Stimulated activated CD8-positive, alpha-beta memory T cell treated with anti-CD3 and anti-CD28 coated beads, Interleukin-12 subunit alpha, Interleukin-12 subunit beta, amount 100 ng/mL, for 24 hours (primary cell): ENCODE results near the gene CPT1C.
A peak's percentile ranks its signal among the peaks of the same experiment; 100 is the strongest.

Experiments used
- DNase-seq: peaks from one replicate; pipeline ENCODE4 v3.0.0-alpha.2; 2020; ENCODE audit errors: extremely low read depth

CPT1C gene

DNA sequence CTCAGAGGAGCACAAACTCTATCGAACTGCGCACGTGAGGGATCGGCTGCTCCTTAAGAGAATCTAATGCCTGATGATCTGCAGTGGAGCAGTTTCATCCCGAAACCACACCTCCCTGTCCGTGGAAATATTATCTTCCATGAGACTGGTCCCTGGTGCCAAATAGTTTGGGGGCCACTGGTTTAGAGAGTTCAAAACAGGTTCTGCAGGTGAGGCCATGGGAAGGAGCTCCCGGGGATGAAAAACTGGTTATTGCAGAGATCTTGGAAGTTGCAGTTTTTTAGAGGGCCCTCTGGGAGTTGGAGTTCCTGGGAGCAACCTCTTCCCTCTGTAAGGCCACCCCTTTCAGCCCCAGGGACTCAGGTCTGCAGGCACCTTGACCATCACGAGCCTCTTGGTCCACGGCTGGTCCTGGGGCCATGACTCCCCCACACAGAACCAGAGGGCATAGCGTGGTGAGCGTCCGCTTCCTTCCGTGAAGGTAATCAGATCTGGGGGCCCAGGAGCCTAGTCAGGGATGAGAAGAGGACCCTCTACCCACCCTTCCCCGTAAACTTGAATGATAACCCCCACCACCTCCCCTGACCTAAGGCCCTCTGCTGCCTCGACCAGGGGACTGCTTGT, 30.5 kb upstream of the CPT1C start:
- DNase-seq: no peak

DNA sequence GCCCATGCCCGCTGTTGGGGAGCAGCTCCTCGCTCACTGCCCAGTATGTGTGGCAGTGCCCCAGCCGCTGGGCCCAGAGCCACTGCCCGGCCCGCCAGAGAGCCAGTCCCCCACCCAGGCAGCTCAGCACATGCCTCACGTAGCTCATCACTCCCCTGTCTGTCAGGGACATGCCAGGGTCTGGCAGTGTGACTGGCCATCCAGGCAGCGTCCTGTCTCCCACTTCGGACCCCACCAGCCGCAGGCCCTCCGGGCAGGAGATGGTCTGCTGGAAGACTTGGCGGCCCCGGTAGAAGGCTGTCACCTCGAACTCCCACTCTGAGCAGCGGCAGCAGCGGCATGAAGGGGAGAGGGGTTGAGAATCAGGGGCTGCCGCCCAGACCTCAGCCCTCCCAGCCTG, 28.9 kb upstream of the CPT1C start:
- no peak for DNase-seq

GRCh38 chr19:49663224-49663623, 27.7 kb upstream of the CPT1C start:
- DNase-seq: no peak

GRCh38 chr19:49664171-49665035, 26.5 kb upstream of the CPT1C start:
- DNase-seq: peak; percentile 85

DNA sequence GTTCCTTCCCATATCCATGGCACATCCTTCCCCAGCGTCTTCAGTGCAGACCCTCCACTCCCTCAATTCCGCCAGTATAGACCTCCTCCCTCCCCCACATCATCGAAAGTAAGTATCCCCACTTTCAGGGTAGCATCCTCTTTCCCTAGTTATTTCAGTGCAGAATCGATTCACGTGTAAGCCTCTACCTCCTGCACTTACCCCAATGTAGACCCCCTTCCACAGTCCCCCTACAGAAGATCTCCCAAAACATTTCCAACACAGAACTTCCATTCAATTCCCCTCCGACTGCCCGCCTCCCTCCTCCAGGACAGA, 25.9 kb upstream of the CPT1C start:
- DNase-seq: no peak

GRCh38 chr19:49665351-49666119, 25.4 kb upstream of the CPT1C start, which contains the start of the genes BCL2L12 and IRF3:
TSS of gene BCL2L12 (plus strand) at chr19:49665933. CDS start at chr19:49666693, 760 bp downstream.
TSS of gene IRF3 (minus strand) at chr19:49665857. CDS start at chr19:49664838, 1,019 bp downstream.
- peak; percentile 99 for DNase-seq

- no peak for DNase-seq
Measured at GRCh38 chr19:49666120-49666444, 24.8 kb upstream of the CPT1C start.

- no peak for DNase-seq
Measured at GRCh38 chr19:49667473-49667872, 23.4 kb upstream of the CPT1C start.

DNA sequence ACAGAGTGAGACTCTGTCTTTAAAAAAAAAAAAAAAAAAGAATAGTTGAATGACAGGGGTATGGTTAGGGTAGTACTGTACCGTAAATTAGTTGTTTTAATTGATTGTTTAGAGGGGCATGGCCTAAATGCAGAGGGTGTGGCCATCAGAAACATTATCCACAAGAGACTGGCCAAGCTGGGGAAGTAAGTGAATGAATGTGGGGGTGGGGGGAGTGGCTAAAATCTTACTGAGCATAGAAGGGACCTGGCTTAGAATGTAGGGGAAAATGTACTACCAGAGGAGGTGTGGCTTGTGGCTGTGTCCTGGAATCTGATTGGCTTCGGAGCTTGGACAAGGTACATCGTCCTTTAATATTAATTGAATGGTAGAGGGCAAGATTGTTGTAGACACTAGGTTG, 21.4 kb upstream of the CPT1C start:
- DNase-seq: no peak

DNA sequence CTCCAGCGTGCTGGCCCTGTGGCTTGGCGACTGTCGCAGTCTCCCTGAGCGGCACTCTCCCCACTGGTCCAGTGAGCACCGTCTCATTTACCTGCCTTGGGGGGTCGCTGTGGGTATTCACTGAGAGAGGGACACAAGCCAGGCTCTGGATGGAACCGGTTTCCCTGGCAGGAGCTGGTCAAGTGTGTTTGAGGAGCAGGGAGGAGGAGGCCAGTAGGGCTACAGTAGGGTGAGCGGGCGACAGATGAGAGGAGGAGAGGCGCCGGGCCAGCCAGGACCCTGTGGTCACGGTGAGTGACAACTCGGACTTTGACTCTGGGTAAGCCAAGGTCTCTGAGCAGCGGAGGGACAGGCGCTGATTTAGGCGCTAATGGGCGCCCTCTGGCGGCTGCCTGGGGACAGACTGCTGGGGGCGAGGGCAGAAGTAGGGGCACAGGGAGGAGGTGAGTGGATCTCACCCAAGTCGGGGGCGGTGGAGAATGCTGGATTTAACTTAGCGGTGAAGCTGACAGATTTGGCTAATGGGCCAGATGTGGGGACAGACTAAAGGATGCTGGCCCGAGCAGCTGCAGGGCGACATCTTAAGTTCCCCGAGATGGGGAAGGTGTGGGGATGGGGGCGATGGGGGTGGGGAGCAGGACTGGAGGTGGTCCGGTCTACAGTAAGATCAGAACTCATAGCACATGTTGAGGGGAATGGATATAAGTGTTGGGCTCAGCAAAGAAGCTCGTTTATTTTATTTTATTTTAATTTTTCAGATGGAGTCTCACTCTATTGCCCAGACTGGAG, 18.6 kb upstream of the CPT1C start:
- DNase-seq: no peak

- DNase-seq: no peak
Measured at GRCh38 chr19:49676136-49676783, 14.7 kb upstream of the CPT1C start.

- peak; percentile 97 for DNase-seq
Measured at GRCh38 chr19:49676784-49677230, 14.1 kb upstream of the CPT1C start.

DNA sequence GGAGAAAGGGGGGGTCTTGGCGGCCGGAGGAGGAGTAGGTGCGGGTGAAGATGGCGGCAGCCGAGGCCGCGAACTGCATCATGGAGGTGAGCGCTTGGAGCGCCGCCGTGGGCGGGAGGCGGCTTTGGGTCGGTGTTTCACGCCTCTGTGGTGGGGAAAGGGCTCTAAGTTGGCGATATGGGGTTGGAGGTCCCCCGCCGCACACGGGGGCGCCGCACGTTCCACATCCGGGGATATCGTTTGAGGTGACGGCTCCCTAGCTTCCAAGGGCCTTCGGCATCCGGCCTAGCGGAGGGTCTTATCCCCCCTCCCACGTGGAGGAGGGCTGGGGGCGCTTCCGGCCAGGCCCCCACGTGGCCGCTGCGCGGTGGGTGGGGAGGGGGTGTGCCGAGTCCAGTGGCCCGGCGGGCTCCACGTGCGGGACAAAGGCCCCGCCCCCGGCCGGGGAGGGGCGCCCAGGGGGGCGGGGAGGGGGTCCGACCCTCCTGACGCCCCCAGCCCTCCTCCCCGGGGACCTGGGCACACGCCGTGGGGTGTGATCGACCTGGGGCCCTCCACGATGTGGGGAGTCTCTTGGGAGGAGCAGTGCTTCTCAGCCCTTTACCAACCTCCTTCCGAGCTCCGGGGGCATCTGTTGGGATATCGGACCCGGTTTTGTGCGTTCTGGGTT, 13.6 kb upstream of the CPT1C start, which contains the start of gene PRMT1:
Gene PRMT1, plus strand, starts transcription at position 41 of the 670 bp plus-strand sequence. Its CDS starts 10 bp downstream, at position 51.
- DNase-seq: no peak

GRCh38 chr19:49677901-49678674, 12.8 kb upstream of the CPT1C start:
- no peak for DNase-seq

DNA sequence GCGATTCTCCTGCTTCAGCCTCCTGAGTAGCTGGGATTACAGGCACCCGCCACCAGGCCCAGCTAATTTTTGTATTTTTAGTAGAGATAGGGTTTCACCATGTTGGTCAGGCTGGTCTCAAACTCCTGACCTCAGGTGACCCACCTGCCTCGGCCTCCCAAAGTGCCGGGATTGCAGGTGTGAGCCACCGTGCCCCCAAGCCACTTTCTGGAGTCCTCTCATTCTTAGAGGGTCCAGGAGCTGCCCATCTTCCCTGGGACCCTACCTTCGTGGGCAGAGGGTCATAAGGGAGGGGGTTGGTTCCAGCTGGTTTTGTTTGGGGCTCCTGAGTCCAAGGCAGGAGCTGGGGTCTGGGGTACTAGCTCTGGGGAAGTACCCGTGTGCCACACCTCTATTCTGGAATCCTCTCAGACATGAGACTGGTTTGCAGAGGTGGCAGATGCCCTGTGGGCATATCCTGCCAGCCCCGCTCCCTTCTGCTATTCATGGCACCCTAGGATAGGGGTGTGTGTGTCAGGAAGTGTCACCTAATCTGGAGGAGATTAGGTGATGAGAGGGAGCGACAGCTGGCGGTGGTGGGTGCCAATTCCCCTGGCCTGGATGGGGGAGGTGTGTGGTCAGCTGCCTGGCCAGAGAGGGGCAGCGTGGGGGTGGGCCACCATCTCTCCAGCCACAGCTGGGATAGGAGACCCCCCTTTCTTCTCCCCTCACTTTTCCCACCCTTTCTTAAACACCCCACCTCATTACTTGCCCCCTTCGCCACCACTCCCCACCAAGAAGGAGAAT, 11.7 kb upstream of the CPT1C start:
- no peak for DNase-seq

DNA sequence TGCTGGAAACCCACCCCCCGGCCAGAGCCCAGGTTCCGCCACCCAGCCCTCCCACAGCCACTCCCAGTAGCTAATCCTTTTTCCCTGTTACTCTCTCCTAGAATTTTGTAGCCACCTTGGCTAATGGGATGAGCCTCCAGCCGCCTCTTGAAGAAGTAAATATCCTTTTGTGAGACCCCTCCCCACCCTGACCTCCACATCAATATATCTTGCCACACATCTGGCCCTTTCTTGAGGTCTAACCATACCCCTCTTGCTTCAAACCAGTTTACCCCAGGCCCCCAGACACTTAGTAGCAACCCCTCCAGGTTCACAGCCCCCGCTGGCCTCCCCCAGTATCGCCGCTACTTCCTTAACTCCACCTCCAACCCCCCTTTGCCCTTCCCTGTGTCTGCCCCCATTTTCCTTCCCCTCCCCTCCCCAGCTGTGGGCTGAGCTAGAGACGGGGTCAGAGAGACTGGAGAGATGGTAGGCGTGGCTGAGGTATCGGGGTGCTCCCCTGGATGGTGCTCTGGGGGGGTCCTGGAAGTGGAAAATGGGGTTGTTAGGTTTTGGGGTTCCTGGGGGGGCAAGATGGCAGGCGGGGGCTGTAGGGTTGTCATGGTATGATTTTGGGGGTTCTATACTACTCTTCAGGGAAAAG, 11.0 kb upstream of the CPT1C start:
- DNase-seq: no peak

DNA sequence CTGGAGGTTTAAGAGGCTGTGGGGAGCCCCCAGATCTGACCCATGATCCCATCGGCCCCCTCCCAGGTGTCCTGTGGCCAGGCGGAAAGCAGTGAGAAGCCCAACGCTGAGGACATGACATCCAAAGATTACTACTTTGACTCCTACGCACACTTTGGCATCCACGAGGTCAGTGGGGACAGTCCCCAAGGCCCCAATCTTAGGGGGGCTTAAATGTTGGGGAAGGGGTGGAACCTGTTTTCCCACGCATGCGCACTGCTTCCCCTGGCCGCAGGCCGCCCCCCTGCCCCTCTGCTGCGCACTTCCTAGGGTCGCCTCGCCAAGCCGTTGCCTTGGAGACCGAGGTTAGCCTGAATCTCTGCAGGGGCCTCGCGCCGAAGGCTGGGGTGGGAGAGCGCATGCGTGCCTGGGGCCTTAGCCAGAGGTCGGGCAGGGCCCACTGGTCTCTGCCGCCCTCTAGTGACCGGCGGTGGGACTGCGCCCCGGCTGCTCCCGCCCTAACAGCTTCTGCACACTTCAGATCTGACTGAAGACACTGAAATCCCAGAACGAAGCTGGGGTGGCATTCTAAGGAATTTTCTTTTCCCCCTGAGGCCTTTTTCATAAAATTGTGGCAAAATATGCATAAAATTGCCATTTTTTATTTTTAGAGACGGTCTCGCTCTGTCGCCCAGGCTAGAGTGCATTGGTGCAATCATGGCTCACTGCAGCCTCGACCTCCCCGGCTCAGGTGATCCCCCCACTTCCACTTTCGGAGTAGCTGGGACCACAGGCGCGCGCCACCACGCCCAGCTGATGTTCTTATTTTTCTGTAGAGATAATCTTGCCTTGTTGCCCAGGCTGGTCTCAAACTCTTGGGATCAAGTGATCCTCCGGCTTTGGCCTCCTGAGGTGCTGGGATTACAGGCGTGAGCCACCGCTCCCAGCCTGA, 10.2 kb upstream of the CPT1C start:
- DNase-seq: peak; percentile 87
